Activated naive CD8-positive, alpha-beta T cell (primary cell): ENCODE results near the gene ARSH.
"Not testable (repeated sequence)": the region's sequence is repeated elsewhere in the genome, so short reads cannot be mapped to it uniquely, and the experiment has no call there.

Experiments used
- H3K27ac Mint-ChIP-seq: one replicate; pipeline ENCODE4 v1.8.0; 2021; ENCODE audit warnings: mixed read lengths
- H3K27me3 Mint-ChIP-seq: one replicate; pipeline ENCODE4 v1.8.0; 2021; ENCODE audit warnings: mixed read lengths
- H3K36me3 Mint-ChIP-seq: one replicate; pipeline ENCODE4 v1.8.0; 2021; ENCODE audit warnings: mixed read lengths
- H3K4me1 Mint-ChIP-seq: one replicate; pipeline ENCODE4 v1.8.0; 2021; ENCODE audit warnings: low read depth, mixed read lengths
- H3K4me3 Mint-ChIP-seq: one replicate; pipeline ENCODE4 v1.8.0; 2021; ENCODE audit warnings: mild to moderate bottlenecking, mixed read lengths
- H3K9me3 Mint-ChIP-seq: one replicate; pipeline ENCODE4 v1.8.0; 2021; ENCODE audit warnings: low read depth, mixed read lengths

ARSH gene

GRCh38 chrX:2989565-2989964 lies 16.8 kb upstream of the ARSH start:
- Mint-ChIP-seq H3K27me3 (no peaks in the 10 kb centered on the region), H3K36me3 (no peaks in the 10 kb centered on the region), H3K4me3 (no peak overlapping the region), H3K4me1 (no peaks in the 10 kb centered on the region), H3K27ac (no peak overlapping the region), H3K9me3 (no peaks in the 10 kb centered on the region)

GRCh38 chrX:3010532-3010931 lies 4.2 kb downstream of the ARSH start:
- Mint-ChIP-seq H3K4me3 (no peak overlapping the region), H3K4me1 (no peaks in the 10 kb centered on the region), H3K27me3 (no peaks in the 10 kb centered on the region), H3K27ac (no peak overlapping the region), H3K9me3 (peaks cover 5% of the 10 kb centered on the region), H3K36me3 (no peaks in the 10 kb centered on the region)

DNA sequence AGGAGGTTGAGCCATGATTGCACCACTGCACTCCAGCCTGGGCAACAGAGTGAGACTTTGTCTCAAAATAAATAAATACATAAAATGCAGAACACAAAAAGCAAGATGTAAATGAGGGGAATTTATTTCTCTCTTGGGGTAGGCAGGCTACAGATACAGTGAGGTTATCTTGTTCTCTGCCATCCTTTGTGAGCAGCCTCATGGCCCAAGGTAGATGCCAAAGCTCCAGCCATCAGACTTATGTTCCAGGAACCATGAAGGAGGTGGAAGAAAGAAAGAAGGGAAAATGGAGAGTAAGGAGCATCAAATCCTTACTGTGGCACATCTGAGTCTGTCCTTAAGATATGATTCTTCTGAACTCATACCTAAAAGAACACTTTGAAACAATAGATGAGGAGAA lies 11.1 kb downstream of the ARSH start:
- no peaks in the 10 kb centered on the region for H3K4me1 Mint-ChIP-seq
- H3K9me3 Mint-ChIP-seq: no peaks in the 10 kb centered on the region
- H3K36me3 Mint-ChIP-seq: no peaks in the 10 kb centered on the region
- no peak overlapping the region for H3K27ac Mint-ChIP-seq
- no peaks in the 10 kb centered on the region for H3K27me3 Mint-ChIP-seq
- no peak overlapping the region for H3K4me3 Mint-ChIP-seq

DNA sequence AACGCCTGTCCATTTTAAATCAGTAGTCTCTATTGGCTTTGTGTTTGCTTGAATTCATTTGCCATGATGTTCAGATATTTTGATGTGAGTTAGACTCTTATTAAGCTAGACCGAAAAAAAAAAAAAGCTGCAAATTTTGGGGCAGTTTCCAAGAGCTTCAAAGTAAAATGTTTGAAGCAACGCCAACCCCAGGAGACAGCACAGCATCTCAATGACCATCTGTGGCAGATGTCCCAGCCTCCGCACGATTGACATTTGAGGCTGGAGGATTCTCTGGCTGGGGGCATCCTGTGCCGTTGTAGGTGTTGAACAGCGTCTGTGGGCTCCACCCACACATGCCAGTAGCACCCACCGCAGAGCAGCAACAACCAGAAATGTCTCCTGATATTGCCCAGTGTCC lies 17.8 kb downstream of the ARSH start:
- no peak overlapping the region for H3K27ac Mint-ChIP-seq
- H3K4me3 Mint-ChIP-seq: no peak overlapping the region
- H3K27me3 Mint-ChIP-seq: no peaks in the 10 kb centered on the region
- H3K9me3 Mint-ChIP-seq: no peaks in the 10 kb centered on the region
- H3K36me3 Mint-ChIP-seq: no peaks in the 10 kb centered on the region
- peaks cover 2% of the 10 kb centered on the region for H3K4me1 Mint-ChIP-seq

DNA sequence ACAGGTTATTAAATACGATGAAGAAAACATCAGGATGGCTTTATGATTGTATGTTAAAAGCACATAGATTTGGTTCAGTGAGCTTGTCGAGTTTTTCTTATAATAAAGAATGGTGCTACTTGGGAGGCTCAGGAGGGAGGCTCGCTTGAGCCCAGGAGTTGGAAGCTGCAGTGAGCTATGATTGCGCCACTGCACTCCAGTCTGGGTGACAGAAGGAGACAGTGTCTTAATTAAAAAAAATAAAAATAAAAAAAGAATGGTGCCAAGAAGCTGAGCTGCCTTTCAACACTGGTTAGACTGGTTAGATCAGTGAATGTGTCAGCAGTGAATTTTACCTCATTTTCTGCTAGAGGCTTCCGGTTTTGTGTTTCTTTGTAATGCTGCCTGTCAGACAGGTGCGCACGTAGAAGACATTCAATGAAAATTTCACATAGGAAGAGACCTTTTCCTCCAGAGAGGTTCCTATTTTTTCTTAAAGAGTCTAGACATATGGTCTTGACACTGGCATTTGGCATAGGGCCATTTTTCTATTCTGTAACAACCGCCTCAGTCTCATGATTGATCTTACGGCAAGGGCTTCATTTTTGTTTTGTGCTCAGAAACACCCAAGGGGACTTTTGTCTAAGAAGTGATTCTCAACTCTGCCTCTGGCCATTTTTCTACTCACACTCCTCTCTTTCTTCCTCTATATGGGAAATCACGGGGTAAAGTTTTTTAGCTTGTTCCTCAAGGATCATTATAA lies 19.9 kb downstream of the ARSH start:
- Mint-ChIP-seq H3K9me3 (no peaks in the 10 kb centered on the region), H3K36me3 (no peaks in the 10 kb centered on the region), H3K27ac (no peak overlapping the region), H3K4me3 (no peak overlapping the region), H3K27me3 (no peaks in the 10 kb centered on the region), H3K4me1 (peaks cover 2% of the 10 kb centered on the region)

DNA sequence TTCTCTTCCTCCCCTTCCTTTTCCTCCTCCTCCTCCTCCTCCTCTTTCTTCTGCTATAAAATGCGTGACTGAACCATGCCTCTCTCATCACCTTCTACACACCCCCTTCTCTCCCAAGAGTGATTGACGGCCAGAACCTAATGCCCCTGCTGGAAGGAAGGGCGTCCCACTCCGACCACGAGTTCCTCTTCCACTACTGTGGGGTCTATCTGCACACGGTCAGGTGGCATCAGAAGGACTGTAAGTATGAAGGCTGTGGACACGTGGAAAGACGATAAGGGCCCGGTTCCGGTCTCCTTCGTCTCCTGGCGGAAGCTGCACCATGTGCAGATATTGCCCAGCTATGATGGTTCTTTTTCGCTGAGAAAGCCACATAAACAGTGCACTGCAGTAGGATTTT lies 22.8 kb downstream of the ARSH start:
- Mint-ChIP-seq H3K36me3 (no peaks in the 10 kb centered on the region), H3K27me3 (no peaks in the 10 kb centered on the region), H3K4me1 (peaks cover 2% of the 10 kb centered on the region), H3K9me3 (no peaks in the 10 kb centered on the region), H3K27ac (no peak overlapping the region), H3K4me3 (no peak overlapping the region)

GRCh38 chrX:3037218-3037617 lies 30.9 kb downstream of the ARSH start:
- H3K27me3 Mint-ChIP-seq: no peaks in the 10 kb centered on the region
- H3K27ac Mint-ChIP-seq: no peak overlapping the region
- no peak overlapping the region for H3K4me3 Mint-ChIP-seq
- no peaks in the 10 kb centered on the region for H3K9me3 Mint-ChIP-seq
- no peaks in the 10 kb centered on the region for H3K36me3 Mint-ChIP-seq
- no peaks in the 10 kb centered on the region for H3K4me1 Mint-ChIP-seq

- no peaks in the 10 kb centered on the region for H3K36me3 Mint-ChIP-seq
- H3K4me3 Mint-ChIP-seq: no peak overlapping the region
- no peaks in the 10 kb centered on the region for H3K9me3 Mint-ChIP-seq
- no peaks in the 10 kb centered on the region for H3K27me3 Mint-ChIP-seq
- peaks cover 2% of the 10 kb centered on the region for H3K4me1 Mint-ChIP-seq
- no peak overlapping the region for H3K27ac Mint-ChIP-seq
These were observed 37.9 kb downstream of the ARSH start for GRCh38 chrX:3044196-3044595.

GRCh38 chrX:3044671-3045070 lies 38.3 kb downstream of the ARSH start:
- Mint-ChIP-seq H3K4me3 (no peak overlapping the region), H3K4me1 (peaks cover 2% of the 10 kb centered on the region), H3K27me3 (no peaks in the 10 kb centered on the region), H3K27ac (no peak overlapping the region), H3K9me3 (no peaks in the 10 kb centered on the region), H3K36me3 (no peaks in the 10 kb centered on the region)

- H3K4me1 Mint-ChIP-seq: peaks cover 2% of the 10 kb centered on the region
- H3K4me3 Mint-ChIP-seq: no peak overlapping the region
- H3K9me3 Mint-ChIP-seq: no peaks in the 10 kb centered on the region
- H3K36me3 Mint-ChIP-seq: no peaks in the 10 kb centered on the region
- no peaks in the 10 kb centered on the region for H3K27me3 Mint-ChIP-seq
- no peak overlapping the region for H3K27ac Mint-ChIP-seq
These were observed 40.2 kb downstream of the ARSH start for GRCh38 chrX:3046253-3047240.

GRCh38 chrX:3050523-3051175 lies 44.3 kb downstream of the ARSH start:
- not testable (repeated sequence) for H3K9me3 Mint-ChIP-seq, H3K4me1 Mint-ChIP-seq, H3K27ac Mint-ChIP-seq, H3K27me3 Mint-ChIP-seq, H3K36me3 Mint-ChIP-seq, H3K4me3 Mint-ChIP-seq

DNA sequence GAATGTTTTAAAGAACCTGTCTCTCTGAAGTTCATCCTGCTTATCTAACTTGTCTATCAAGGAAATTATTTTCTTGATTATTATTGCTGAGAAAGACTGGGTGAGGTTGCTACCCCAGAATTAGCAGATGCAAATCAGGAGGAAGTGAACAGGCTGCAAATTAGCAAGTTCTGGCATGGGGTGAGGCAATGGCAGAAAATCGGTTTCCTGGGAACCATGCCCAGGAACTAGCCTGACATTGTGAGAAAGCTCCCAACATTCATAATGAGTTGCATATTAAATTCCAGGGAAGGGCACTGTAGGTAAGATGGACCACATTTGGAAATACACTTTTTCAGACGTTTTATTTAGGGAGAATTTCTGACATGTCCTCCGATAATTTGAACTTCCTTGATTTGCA lies 46.5 kb downstream of the ARSH start:
- H3K4me1 Mint-ChIP-seq: no peaks in the 10 kb centered on the region
- H3K4me3 Mint-ChIP-seq: no peak overlapping the region
- H3K36me3 Mint-ChIP-seq: no peaks in the 10 kb centered on the region
- no peaks in the 10 kb centered on the region for H3K9me3 Mint-ChIP-seq
- H3K27me3 Mint-ChIP-seq: no peaks in the 10 kb centered on the region
- no peak overlapping the region for H3K27ac Mint-ChIP-seq

GRCh38 chrX:3066555-3066954 lies 60.2 kb downstream of the ARSH start:
- Mint-ChIP-seq H3K27ac (no peak overlapping the region), H3K36me3 (no peaks in the 10 kb centered on the region), H3K27me3 (no peaks in the 10 kb centered on the region), H3K4me1 (no peaks in the 10 kb centered on the region), H3K9me3 (no peaks in the 10 kb centered on the region), H3K4me3 (no peak overlapping the region)

DNA sequence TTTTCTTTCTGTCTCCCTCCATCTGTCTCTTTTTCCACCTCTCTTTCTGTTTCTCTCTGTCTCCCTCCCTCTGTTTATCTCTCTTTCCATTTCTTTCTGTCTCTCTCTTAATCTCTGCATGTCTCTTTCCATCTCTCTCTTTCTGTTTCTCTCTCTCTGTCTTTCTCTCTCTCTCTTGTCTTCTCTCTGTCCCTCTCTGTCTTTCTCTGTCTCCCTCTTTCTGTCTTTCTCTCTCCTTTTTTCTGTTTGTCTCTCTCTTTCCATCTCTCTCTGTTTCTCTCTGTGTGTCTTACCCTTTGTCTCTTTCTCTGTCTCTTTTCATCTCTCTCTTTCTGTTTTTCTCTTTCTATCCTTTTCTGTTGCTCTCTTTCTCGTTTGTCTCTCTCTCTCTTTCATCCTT lies 69.6 kb downstream of the ARSH start:
- H3K4me1 Mint-ChIP-seq: no peaks in the 10 kb centered on the region
- H3K36me3 Mint-ChIP-seq: no peaks in the 10 kb centered on the region
- peaks cover 8% of the 10 kb centered on the region for H3K27me3 Mint-ChIP-seq
- no peak overlapping the region for H3K4me3 Mint-ChIP-seq
- no peak overlapping the region for H3K27ac Mint-ChIP-seq
- H3K9me3 Mint-ChIP-seq: no peaks in the 10 kb centered on the region

DNA sequence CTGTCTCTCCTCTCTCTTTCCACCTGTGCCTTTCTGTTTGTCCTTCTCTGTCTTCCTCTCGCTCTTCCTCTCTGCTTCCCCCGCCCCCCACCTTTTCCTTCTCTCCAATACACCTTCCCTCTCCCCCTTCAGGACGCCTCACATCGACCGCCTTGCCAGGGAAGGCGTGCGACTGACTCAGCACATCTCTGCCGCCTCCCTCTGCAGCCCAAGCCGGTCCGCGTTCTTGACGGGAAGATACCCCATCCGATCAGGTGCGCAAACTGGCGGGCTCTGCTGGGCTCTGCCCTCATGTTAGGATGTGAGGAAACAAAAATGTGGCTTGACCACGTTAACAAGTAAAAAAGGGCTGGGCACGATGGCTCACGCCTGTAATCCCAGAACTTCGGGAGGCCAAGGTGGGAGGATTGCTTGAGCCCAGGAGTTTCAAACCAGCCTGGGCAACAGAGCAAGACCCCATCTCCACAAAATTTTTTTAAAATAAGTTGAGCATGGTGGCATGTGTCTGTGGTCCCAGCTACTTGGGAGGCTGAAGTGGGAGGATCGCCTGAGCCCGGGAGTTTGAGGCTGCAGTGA lies 70.2 kb downstream of the ARSH start:
- H3K27me3 Mint-ChIP-seq: peaks cover 8% of the 10 kb centered on the region
- no peak overlapping the region for H3K4me3 Mint-ChIP-seq
- no peaks in the 10 kb centered on the region for H3K36me3 Mint-ChIP-seq
- no peaks in the 10 kb centered on the region for H3K4me1 Mint-ChIP-seq
- no peak overlapping the region for H3K27ac Mint-ChIP-seq
- no peaks in the 10 kb centered on the region for H3K9me3 Mint-ChIP-seq
